Activated CD8-positive, alpha-beta memory T cell treated with anti-CD3 and anti-CD28 coated beads for 1 hour (primary cell): ENCODE data around the gene PGF.

Experiments used
- DNase-seq, 2 donors: peaks; one replicate each; pipeline ENCODE4 v3.0.0-alpha.2; 2020; ENCODE audit warnings: low read depth in 1 of 2; ENCODE audit errors: extremely low read depth in 1 of 2

PGF gene

GRCh38 chr14:74921987-74922751 lies 33.2 kb downstream of the PGF start:
- no peak for DNase-seq

GRCh38 chr14:74921053-74921620 lies 34.3 kb downstream of the PGF start:
- DNase-seq, result no peak

DNA sequence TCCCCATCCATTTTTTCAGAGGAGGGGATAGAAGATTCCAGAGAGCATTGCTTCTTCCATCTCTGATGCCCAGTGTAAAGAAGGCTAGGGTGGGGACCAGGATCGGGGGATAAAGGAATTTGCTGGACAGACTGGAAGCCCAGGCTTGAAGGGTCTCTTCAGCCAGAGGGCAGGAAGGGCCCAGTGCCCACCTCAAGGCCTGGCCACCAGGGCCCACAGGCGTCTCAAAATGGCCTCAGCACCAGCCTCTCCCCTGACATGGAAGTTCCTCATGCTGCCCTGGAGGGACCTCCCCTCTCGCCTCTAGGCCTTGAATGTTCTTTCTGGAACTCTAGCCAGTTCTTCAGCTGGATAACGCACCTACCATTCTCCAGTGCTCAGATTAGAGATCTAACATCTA lies 35.1 kb downstream of the PGF start:
- no peak for DNase-seq

DNA sequence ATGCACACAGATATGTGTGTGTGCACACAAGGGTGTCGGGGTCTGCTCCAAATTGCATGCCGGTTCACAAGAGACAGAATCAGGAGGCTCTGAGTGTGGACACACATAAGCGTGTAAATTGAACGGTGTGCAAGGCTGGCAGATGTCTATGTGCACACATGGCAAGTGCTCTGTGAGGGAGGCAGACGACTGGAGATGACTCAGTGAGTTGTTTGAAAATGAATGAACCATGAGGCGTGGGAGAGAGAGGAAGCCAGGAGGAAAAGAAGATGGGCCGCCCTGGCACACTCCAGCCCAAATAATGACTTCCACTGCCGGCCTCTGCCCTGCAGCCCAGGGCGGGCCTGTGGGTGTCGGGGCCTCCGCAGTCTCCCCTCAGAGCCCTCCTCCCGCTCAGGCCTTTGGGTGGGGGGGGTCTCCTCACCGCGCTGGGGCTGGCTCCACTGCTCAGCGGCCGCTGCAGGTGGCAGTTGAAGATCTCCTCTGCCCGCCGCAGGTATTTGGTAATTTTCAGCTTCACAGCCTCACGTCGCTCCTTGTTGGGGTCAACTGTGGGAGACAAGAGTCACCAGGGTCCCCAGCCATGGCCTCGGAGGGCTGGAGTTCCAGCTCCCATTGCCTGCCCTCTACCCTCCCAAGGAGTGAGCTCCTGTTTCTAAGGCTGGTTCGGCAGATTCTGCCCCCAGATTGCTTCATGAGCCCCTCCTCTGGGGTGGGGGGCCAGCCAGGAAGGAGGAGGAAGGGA lies 35.8 kb downstream of the PGF start:
- no peak for DNase-seq

- DNase-seq, result no peak
These were observed 37.0 kb downstream of the PGF start for GRCh38 chr14:74918380-74918779.

DNA sequence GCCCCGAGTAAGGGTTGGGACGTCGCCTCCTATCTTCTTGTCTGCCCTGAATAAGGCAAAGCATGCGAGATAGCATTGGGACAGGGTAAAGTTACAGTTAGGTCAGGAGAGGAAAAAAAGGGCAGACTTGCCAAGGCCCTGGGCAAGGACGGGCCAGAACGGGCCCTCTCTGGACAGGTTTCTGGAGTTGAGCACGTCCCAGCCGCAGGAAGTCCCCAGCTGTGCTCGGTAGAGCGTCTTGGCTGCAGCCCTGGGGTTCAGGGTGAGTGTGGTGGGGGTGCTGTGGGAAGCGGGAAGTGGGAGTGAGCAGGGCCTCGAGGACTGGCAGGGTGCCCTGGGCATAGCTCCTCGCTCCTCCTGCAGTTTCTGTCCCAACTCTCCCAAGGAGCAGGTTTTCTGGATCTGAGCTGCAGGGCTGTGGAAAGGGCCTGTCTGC lies 37.7 kb downstream of the PGF start:
- no peak for DNase-seq

DNA sequence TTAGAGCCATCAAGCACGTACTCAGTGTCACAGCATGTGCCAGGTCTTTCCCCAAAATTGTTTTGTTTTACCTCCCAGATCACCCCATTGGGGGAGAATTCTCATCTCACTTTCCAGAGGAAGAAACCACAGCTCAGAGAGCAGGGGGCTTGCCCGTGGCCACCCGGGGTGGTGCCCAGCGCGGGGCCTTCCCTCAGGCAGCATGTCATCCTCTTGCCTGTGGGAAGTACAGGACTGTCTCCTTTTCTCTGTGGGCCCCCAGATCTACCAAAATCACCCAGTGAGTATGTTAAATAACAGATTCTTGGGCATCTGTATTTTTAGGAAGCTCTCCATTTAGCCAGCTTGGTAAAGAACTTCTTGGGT lies 38.2 kb downstream of the PGF start:
- no peak for DNase-seq

GRCh38 chr14:74915826-74916225 lies 39.6 kb downstream of the PGF start:
- no peak for DNase-seq

DNA sequence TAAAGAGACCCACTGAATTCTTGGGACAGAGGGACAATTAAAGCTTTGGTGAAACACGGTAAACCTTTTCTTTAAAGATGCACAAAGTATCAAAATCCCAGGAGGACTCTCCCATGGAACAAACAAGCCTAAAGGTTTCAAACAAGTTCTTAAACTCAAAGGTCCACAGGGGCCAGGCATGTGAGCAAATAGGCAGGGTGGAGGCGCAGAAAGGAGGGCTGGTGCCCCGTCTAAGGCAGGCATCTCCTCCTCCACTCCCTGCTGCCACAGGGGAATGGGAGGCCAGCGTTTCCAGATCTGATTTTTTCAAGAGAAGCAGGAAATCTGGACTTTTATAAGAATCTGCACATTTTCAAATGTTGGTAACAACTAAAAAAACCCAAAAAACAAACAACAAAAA lies 40.0 kb downstream of the PGF start:
- no peak for DNase-seq

DNA sequence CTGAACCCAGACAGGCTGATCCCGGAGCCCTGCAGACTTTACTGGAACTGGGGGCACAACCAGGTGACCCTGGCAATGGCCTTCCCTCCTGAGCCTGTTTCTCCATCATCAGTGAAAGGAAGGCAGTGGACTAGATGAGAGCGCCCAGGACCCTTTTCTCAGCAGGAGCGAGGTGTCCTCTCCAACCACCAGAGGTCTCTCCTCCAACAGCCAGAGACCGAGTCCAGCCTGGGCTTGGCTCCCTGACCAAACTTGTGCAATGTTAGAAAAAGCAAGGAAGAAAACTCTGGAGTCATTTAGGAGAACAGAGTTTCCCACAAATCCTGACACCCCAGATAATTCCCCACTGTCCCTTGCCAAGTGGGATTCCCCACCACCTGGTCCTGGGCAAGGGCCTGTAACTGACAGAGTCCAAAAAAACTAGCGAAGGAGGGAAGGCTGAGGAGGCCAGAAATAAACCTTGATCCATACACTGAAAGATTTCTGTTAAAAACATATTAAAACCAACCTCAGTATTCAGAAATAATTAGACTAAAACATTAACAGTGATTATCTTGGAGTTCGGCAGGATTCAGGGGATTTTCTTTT lies 41.3 kb downstream of the PGF start:
- DNase-seq, result no peak

- no peak for DNase-seq
These were observed 41.9 kb downstream of the PGF start for GRCh38 chr14:74913393-74913910.

GRCh38 chr14:74912801-74913200 lies 42.6 kb downstream of the PGF start:
- no peak for DNase-seq

DNA sequence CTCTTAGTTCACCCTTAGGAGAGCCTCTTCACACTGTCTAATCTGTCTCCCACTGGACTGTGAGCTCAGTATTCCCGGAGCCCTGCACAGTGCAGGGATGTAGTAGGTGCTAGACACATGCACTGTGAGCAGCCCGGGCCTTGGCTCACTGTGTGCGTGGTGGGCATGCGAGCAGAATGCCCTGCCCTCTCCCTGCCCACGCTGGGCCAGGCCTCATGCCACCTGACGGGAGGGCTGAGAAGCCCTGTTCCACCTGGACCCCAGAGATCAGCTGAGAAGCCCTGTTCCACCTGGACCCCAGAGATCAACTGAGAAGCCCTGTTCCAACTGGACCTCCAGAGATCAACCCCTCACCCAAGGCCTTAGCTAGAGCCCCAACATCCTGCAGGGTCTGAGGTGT lies 43.3 kb downstream of the PGF start:
- DNase-seq, result no peak

- no peak for DNase-seq
These were observed 43.7 kb downstream of the PGF start for GRCh38 chr14:74911704-74912103.

DNA sequence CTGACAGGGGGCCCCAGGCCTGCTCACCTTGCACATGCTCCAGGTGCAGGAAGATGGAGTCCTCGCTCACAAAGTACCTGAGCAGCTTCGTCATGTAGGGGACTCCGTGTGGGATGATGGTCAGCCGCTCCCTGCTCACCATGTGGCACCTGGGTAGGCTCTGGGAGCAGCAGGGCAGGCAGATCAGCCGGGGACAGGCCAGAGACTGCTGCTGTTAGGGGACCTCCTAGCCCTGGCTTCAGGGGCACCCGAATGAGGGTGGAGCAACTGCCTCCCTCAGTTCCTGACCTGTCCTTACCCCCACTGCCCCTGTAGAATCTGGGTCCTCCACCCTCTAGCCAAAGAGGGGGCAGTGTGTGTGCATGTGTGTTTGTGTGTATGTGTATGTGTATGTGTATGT lies 44.2 kb downstream of the PGF start:
- DNase-seq, result no peak

GRCh38 chr14:74910556-74910955 lies 44.8 kb downstream of the PGF start:
- no peak for DNase-seq

DNA sequence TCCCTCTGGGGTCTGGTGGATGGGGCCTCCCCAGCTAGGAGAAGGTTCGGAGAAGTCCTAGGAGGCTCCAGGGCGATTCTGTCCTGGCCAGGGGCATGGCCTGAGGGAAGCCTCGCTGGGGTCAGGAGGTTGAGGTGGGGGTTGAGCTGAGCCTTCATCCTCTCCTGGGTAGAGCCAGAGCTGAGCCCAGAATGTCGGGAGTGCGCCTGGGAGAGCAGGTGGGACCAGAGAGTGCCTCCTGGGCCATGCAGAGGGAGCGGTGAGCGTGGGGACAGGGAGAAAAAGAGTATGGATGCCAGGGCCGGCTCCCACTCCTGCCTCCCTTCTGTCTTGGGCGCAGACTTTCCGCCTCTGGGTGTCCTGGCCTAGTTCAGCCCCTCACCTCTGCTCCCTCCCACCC lies 45.5 kb downstream of the PGF start:
- no peak for DNase-seq

GRCh38 chr14:74909501-74909900 lies 45.9 kb downstream of the PGF start:
- DNase-seq, result no peak

DNA sequence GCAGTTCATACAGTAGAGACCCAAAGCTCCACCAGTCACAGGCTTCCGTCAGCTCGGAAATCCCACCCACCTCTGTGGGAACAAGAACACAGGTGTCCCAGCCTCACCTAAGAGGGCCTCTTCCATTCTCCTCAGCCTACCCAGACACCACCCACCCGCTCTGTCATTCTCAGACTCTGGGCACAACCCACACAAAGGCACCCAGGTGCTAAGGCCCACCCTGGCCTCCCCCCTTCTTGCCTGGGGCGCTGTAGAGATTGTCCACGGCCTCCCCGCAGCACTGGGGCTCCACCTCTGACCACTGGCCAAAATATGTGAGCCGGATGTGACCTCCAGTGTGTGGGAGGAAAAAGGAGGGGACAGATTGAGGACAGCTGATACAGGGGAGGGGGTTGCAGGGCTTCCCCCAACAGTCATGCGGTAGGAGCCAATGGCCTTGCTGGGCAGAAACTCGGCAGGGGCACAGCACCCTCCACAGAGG lies 46.5 kb downstream of the PGF start:
- no peak for DNase-seq

GRCh38 chr14:74907744-74908143 lies 47.7 kb downstream of the PGF start:
- DNase-seq, result no peak

DNA sequence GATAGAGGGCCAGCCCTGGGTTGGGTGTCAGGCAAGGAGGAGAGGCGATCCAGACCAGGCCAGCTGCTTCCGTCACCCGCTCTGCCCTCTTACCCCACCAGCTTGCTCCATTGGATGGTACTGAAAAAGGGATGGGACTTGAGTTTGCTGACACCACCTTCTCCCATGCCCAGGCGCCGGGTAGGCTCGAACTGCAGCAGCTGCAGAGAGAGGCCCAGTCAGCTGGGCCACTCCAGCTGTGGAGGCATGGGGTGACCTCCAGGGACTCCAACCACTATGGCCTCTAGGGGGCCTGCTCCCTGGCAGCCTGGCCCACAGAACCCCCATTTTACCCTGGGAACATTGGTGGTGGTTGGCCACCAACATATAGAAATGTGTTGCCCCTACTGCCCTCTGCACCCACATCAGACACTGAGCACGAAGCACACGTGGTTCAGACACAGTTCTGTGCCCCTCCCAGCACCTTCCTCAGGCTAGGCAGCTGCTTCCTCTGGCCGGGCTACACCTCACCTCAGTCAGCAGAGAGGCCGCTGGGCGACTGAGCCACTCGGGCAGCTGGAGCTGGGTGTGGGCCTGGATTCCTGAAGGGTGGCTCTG lies 48.4 kb downstream of the PGF start:
- DNase-seq, result no peak
